ENCODE data around the gene CDADC1. TPM values are rescaled to one million over a fixed set of nuclear protein-coding genes. Genes with fewer than 3 reads are reported as not detected.
A peak's percentile ranks its signal among the peaks of the same experiment; 100 is the strongest.

Gene CDADC1
- total and polyA plus RNA-seq, 10 of the 15 experiments (the other 5 are each of a cell fraction or from before 2014, with no cell fraction given): 2.6 to 7.3 (median 5.2) TPM

DNA sequence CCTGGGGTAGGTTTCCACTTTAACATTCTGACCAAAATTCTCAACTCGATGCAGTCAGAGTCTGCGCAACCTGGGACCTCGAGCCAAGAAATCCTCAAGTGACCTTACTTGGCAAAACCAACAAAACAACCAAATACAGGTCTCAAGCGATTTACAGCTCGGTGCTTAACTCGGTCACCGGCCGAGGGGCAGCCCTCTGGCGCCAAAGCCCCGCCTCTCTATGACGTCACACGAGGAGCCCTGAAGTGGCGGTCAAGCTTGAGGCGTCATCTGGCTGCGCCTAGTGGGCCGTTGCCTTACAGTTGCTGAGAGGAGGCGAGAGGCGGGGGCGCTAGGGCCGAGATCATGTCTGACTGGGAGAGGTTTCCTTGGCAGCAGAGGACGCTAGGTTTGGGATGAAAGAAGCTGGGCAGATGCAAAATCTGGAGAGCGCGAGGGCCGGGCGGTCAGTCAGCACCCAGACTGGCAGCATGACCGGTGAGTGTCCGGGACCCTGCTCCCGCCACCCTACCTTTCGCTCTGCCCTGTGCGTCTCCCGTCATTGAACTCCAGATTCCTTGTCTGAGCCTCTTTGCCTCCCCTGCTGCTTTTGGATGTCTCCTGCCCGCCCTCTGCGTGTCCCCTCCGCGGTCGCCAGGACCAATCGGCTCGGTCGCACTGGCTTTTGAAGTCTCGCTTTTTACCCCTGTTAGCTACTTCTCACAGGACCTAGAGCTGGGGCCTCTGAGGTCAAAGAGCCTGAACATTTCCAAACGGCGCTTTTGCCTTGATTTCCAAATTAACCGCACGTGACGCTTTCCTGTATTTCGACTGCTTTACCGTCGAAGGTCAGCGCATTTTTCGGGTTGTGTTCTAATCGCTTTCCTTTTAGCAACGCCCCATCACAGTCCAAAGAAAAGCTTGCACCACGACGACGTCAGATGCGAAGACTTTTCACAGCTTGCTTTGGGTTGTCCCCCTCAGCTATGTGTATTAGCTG lies at the start of gene CDADC1 (continued):
- TF ChIP-seq USF1 (IDR thresholded peaks at IDR 0.05; ENCODE audit: borderline replicate concordance, extremely low read length, insufficient read depth, low read depth, low read length): no peak
- no peak for TF ChIP-seq SIX5 (IDR thresholded peaks at IDR 0.05; ENCODE audit: low read depth, low read length, severe bottlenecking)
- no peak for TF ChIP-seq SPI1 (IDR thresholded peaks at IDR 0.05; ENCODE audit: borderline replicate concordance, insufficient read depth, low read depth, low read length)
- peak; percentile 85 for TF ChIP-seq POLR2AphosphoS5 (IDR thresholded peaks at IDR 0.05; ENCODE audit: low read length)
- TF ChIP-seq RBBP5 (conservative IDR thresholded peaks at IDR 0.05): no peak
- TF ChIP-seq SP1 (IDR thresholded peaks at IDR 0.05; ENCODE audit: low read depth, low read length): peak; percentile 67
- TF ChIP-seq CBX3 (IDR thresholded peaks at IDR 0.05; ENCODE audit: borderline replicate concordance, low read depth): no peak
- no peak for TF ChIP-seq CHD2 (IDR thresholded peaks at IDR 0.05; ENCODE audit: borderline replicate concordance, low read depth, low read length)
- TF ChIP-seq DPF2 (IDR thresholded peaks at IDR 0.05): 0 out of 2 replicates have a peak, but pooled peaks have one; percentile 22
- TF ChIP-seq BCL11A (IDR thresholded peaks at IDR 0.05; ENCODE audit: low read depth, low read length): no peak
- no peak for TF ChIP-seq SREBF2 (IDR thresholded peaks at IDR 0.05; ENCODE audit: low read length)
- TF ChIP-seq BCL3 (IDR thresholded peaks at IDR 0.05; ENCODE audit: borderline replicate concordance, insufficient read depth, low read depth, low read length, poor library complexity, severe bottlenecking): no peak
- TF ChIP-seq EP300 (IDR thresholded peaks at IDR 0.05; ENCODE audit: borderline replicate concordance in 1 of 2, control insufficient read depth in 1 of 2, low read depth in 2 of 2, low read length in 2 of 2): no peak
- no peak for TF ChIP-seq MTA2 (IDR thresholded peaks at IDR 0.05; ENCODE audit: low read depth)
- TF ChIP-seq RELA (IDR thresholded peaks at IDR 0.05; ENCODE audit: borderline replicate concordance, partially characterized antibody): peak; percentile 70
- no peak for TF ChIP-seq ETV6 (conservative IDR thresholded peaks at IDR 0.05 in 1 of 2, IDR thresholded peaks at IDR 0.05 in 1 of 2; ENCODE audit: borderline replicate concordance in 1 of 2, low read depth in 1 of 2)
- TF ChIP-seq SMARCA5 (IDR thresholded peaks at IDR 0.05): no peak
- TF ChIP-seq POU2F2 (IDR thresholded peaks at IDR 0.05; ENCODE audit: borderline replicate concordance, low read depth, low read length): peak; percentile 77; the same call in 2 of the 3 replicates
- no peak for TF ChIP-seq EED (IDR thresholded peaks at IDR 0.05; ENCODE audit: low read depth)
- no peak for TF ChIP-seq TARDBP (IDR thresholded peaks at IDR 0.05; ENCODE audit: borderline replicate concordance)
- TF ChIP-seq GABPA (IDR thresholded peaks at IDR 0.05; ENCODE audit: low read depth): no peak
- no peak for TF ChIP-seq FOXK2 (IDR thresholded peaks at IDR 0.05)
- TF ChIP-seq KDM1A (IDR thresholded peaks at IDR 0.05; ENCODE audit: borderline replicate concordance): no peak

All from GM12878 (cell line).